Loucy (cell line): ENCODE data around the gene GADL1.

Experiments
- H2AFZ ChIP-seq: fragments of 200-600 bp; sonication (generic); 2 replicates; pipeline ENCODE4 v1.6.0; 2016; ENCODE audit warnings: antibody characterized with exemption, mild to moderate bottlenecking, low read length, moderate library complexity
- H3F3A ChIP-seq: fragments of 200-600 bp; 2 replicates; pipeline ENCODE4 v1.6.0; 2016; ENCODE audit warnings: antibody characterized with exemption, low read depth, mild to moderate bottlenecking
- H3K27me3 ChIP-seq: fragments of 200-600 bp; sonication (generic); 2 replicates; pipeline ENCODE4 v1.6.1; 2014; ENCODE audit warnings: low read length, mild to moderate bottlenecking; ENCODE audit not compliant: insufficient read depth, poor library complexity, severe bottlenecking
- H3K36me3 ChIP-seq: fragments of 200-600 bp; sonication (generic); 2 replicates; pipeline ENCODE4 v1.6.1; 2016; ENCODE audit warnings: low read length; ENCODE audit not compliant: insufficient read depth
- H3K4me1 ChIP-seq: fragments of 200-600 bp; sonication (generic); 2 replicates; pipeline ENCODE4 v1.5.1; 2014; ENCODE audit warnings: low read length, mild to moderate bottlenecking; ENCODE audit not compliant: insufficient read depth, poor library complexity, severe bottlenecking
- H3K4me2 ChIP-seq: fragments of 200-600 bp; sonication (generic); 2 replicates; pipeline ENCODE4 v1.6.0; 2014; ENCODE audit warnings: antibody characterized with exemption, low read length, low read depth, mild to moderate bottlenecking; ENCODE audit not compliant: poor library complexity, severe bottlenecking
- H3K4me3 ChIP-seq: fragments of 200-600 bp; sonication (generic); 2 replicates; pipeline ENCODE4 v1.5.1; 2014; ENCODE audit warnings: low read length, mild to moderate bottlenecking, mixed read lengths; ENCODE audit not compliant: poor library complexity, severe bottlenecking
- H3K79me2 ChIP-seq: fragments of 200-600 bp; sonication (generic); 2 replicates; pipeline ENCODE4 v1.6.1; 2014; ENCODE audit warnings: low read length; ENCODE audit not compliant: insufficient read depth
- H3K9ac ChIP-seq: fragments of 200-600 bp; sonication (generic); 2 replicates; pipeline ENCODE4 v1.6.0; 2014; ENCODE audit warnings: mild to moderate bottlenecking, low read depth, low read length, moderate library complexity; ENCODE audit not compliant: poor library complexity, severe bottlenecking
- H3K9me2 ChIP-seq: fragments of 200-600 bp; sonication (generic); replicated peaks from 2 replicates; pipeline ENCODE4 v1.6.1; 2016; ENCODE audit warnings: low read depth, low read length, mixed read lengths
- H3K9me3 ChIP-seq: fragments of 200-600 bp; sonication (generic); 2 replicates; pipeline ENCODE4 v1.6.1; 2014; ENCODE audit warnings: mild to moderate bottlenecking, antibody characterized with exemption, low read length, low read depth; ENCODE audit not compliant: insufficient read depth
- H4K20me1 ChIP-seq: fragments of 200-600 bp; sonication (generic); 2 replicates; pipeline ENCODE4 v1.6.0; 2014; ENCODE audit warnings: antibody characterized with exemption, low read length, mild to moderate bottlenecking; ENCODE audit not compliant: insufficient read depth, poor library complexity, severe bottlenecking
- EZH2phosphoT487 ChIP-seq: fragments of 200-600 bp; IDR thresholded peaks from 2 replicates; pipeline ENCODE4 v1.6.1; 2018; ENCODE audit warnings: antibody characterized with exemption, mild to moderate bottlenecking, moderate library complexity, borderline replicate concordance
- TF ChIP-seq, protein P1 (sequence below): fragments of 200-600 bp; sonication (generic); conservative IDR thresholded peaks from 2 replicates; pipeline ENCODE4 v1.5.1; 2014; ENCODE audit warnings: mild to moderate bottlenecking, antibody characterized with exemption, low read length

GADL1 gene

DNA sequence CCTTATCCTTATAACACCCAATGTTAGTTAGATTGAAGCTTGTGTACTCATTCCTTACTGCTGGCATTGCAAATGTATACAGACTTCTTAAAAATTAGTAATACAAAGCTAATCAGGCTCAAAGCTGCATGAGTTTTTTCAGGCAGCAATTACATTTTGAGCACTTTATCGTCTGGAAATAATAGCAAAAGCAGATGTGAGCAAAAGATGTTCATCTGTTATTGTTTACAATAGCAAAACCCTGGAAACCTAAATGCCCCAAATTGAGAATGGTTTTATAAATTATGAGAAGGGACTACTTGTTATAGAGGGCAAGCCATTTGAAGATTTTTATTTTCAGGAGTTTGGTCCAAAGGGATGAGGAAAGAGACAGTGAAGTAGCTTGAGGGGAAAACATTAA lies 126.4 kb downstream of the GADL1 start:
- Histone ChIP-seq H3K27me3 (no peaks in the 10 kb centered on the region), H3K9me2 (no peaks in the 10 kb centered on the region), H3K9me3 (no peaks in the 10 kb centered on the region), H3K79me2 (no peaks in the 10 kb centered on the region), H3K36me3 (no peaks in the 10 kb centered on the region), H4K20me1 (no peaks in the 10 kb centered on the region), H3K9ac (no peak overlapping the region), H2AFZ (no peak overlapping the region; the same call in 1 of the 2 replicates), H3K4me2 (no peak overlapping the region), H3K4me3 (no peak overlapping the region), H3K4me1 (no peaks in the 10 kb centered on the region), H3F3A (no peaks in the 10 kb centered on the region)
- TF ChIP-seq EZH2phosphoT487: no peak
- TF ChIP-seq, protein P1, sequence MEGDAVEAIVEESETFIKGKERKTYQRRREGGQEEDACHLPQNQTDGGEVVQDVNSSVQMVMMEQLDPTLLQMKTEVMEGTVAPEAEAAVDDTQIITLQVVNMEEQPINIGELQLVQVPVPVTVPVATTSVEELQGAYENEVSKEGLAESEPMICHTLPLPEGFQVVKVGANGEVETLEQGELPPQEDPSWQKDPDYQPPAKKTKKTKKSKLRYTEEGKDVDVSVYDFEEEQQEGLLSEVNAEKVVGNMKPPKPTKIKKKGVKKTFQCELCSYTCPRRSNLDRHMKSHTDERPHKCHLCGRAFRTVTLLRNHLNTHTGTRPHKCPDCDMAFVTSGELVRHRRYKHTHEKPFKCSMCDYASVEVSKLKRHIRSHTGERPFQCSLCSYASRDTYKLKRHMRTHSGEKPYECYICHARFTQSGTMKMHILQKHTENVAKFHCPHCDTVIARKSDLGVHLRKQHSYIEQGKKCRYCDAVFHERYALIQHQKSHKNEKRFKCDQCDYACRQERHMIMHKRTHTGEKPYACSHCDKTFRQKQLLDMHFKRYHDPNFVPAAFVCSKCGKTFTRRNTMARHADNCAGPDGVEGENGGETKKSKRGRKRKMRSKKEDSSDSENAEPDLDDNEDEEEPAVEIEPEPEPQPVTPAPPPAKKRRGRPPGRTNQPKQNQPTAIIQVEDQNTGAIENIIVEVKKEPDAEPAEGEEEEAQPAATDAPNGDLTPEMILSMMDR: no peak

- H4K20me1 ChIP-seq: no peaks in the 10 kb centered on the region
- no peak overlapping the region for H3K4me3 ChIP-seq
- H3K4me1 ChIP-seq: no peaks in the 10 kb centered on the region
- H3K27me3 ChIP-seq: no peaks in the 10 kb centered on the region
- H3K4me2 ChIP-seq: no peak overlapping the region
- no peaks in the 10 kb centered on the region for H3K9me2 ChIP-seq
- H3K79me2 ChIP-seq: no peaks in the 10 kb centered on the region
- no peaks in the 10 kb centered on the region for H3F3A ChIP-seq
- no peak for TF ChIP-seq EZH2phosphoT487
- TF ChIP-seq, protein P1: no peak
- H2AFZ ChIP-seq: no peak overlapping the region
- no peaks in the 10 kb centered on the region for H3K9me3 ChIP-seq
- H3K36me3 ChIP-seq: no peaks in the 10 kb centered on the region
- H3K9ac ChIP-seq: no peak overlapping the region
These were observed 127.9 kb downstream of the GADL1 start for GRCh38 chr3:30766522-30766921.

DNA sequence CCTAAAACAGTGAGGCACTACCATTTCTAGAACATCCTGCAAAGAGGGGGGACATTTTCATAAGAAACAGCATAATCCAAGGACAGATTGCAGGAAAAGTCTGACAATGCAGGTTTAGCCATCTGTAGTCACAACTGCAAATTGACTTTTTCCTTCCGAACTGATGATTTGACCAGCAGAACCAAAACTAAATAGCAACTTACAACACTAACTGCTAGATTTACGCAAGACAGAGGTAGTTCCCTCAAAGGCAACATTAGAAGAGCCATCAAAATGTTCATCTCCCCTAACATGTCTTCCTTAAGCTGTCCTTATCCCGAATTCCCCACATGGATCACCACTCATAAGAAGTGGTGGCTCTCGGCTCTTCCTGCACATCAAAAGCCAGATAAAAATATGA lies 129.6 kb downstream of the GADL1 start:
- TF ChIP-seq, protein P1: no peak
- TF ChIP-seq EZH2phosphoT487: no peak
- no peaks in the 10 kb centered on the region for H4K20me1 ChIP-seq
- no peaks in the 10 kb centered on the region for H3K9me3 ChIP-seq
- H3K4me2 ChIP-seq: no peak overlapping the region
- no peaks in the 10 kb centered on the region for H3K4me1 ChIP-seq
- H3K36me3 ChIP-seq: no peaks in the 10 kb centered on the region
- no peak overlapping the region for H3K4me3 ChIP-seq
- H3K79me2 ChIP-seq: no peaks in the 10 kb centered on the region
- no peaks in the 10 kb centered on the region for H3K27me3 ChIP-seq
- H3F3A ChIP-seq: no peaks in the 10 kb centered on the region
- no peaks in the 10 kb centered on the region for H3K9me2 ChIP-seq
- no peak overlapping the region for H2AFZ ChIP-seq
- no peak overlapping the region for H3K9ac ChIP-seq
